Gastrocnemius medialis (tissue), 4 donors: ENCODE results near the gene ACP7.

Source experiments
- CTCF ChIP-seq, 5 experiments: fragments of 450-650 bp in 3 of 5; fragments of 200-600 bp in 2 of 5; sonication (generic) in 2 of 5; IDR thresholded peaks in 4 of 5; conservative IDR thresholded peaks in 1 of 5; 1 replicate in 4 of 5; 2 replicates in 1 of 5; pipeline ENCODE4 v1.5.1; 2016 to 2019; ENCODE audit warnings: antibody characterized with exemption in 5 of 5, mild to moderate bottlenecking in 3 of 5, moderate library complexity in 3 of 5
- POLR2A ChIP-seq, 2 donors: fragments of 450-650 bp; IDR thresholded peaks; one replicate each; pipeline ENCODE4 v1.6.1; 2017; ENCODE audit warnings: antibody characterized with exemption in 2 of 2, mild to moderate bottlenecking in 2 of 2, moderate library complexity in 2 of 2

DNA sequence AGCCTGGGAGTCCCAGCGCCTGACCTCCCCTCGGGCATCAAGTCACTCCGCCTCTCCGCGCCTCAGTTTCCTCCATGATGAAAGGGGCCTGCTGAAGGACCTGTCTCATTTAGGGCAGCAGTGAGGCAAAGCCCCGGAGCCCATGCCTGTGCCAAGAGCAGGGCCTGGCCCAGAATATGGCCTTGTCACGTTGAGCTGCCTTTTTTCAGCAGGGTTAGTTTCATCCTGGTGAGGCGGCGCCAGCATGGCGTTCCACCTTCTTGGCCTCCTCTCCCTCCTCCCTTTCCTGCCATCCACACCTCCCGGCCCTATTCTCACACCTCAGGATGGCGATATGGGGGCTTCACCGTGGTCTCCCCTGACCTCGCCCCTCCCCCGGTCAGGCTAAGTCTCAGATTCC lies 71.6 kb downstream of the ACP7 start:
- TF ChIP-seq POLR2A (IDR thresholded peaks at IDR 0.05) = no peak
- TF ChIP-seq CTCF (IDR thresholded peaks at IDR 0.05 in 4 of 5, conservative IDR thresholded peaks at IDR 0.05 in 1 of 5) = no peak
